Loucy (cell line): ENCODE measurements around the gene CAMTA1.

Experiments
- H2AFZ ChIP-seq: fragments of 200-600 bp; sonication (generic); 2 replicates; pipeline ENCODE4 v1.6.0; 2016; ENCODE audit warnings: antibody characterized with exemption, mild to moderate bottlenecking, low read length, moderate library complexity
- H3F3A ChIP-seq: fragments of 200-600 bp; 2 replicates; pipeline ENCODE4 v1.6.0; 2016; ENCODE audit warnings: antibody characterized with exemption, low read depth, mild to moderate bottlenecking
- H3K27me3 ChIP-seq: fragments of 200-600 bp; sonication (generic); 2 replicates; pipeline ENCODE4 v1.6.1; 2014; ENCODE audit warnings: low read length, mild to moderate bottlenecking; ENCODE audit not compliant: insufficient read depth, poor library complexity, severe bottlenecking
- H3K36me3 ChIP-seq: fragments of 200-600 bp; sonication (generic); 2 replicates; pipeline ENCODE4 v1.6.1; 2016; ENCODE audit warnings: low read length; ENCODE audit not compliant: insufficient read depth
- H3K4me1 ChIP-seq: fragments of 200-600 bp; sonication (generic); 2 replicates; pipeline ENCODE4 v1.5.1; 2014; ENCODE audit warnings: low read length, mild to moderate bottlenecking; ENCODE audit not compliant: insufficient read depth, poor library complexity, severe bottlenecking
- H3K4me2 ChIP-seq: fragments of 200-600 bp; sonication (generic); 2 replicates; pipeline ENCODE4 v1.6.0; 2014; ENCODE audit warnings: antibody characterized with exemption, low read length, low read depth, mild to moderate bottlenecking; ENCODE audit not compliant: poor library complexity, severe bottlenecking
- H3K4me3 ChIP-seq: fragments of 200-600 bp; sonication (generic); 2 replicates; pipeline ENCODE4 v1.5.1; 2014; ENCODE audit warnings: low read length, mild to moderate bottlenecking, mixed read lengths; ENCODE audit not compliant: poor library complexity, severe bottlenecking
- H3K79me2 ChIP-seq: fragments of 200-600 bp; sonication (generic); 2 replicates; pipeline ENCODE4 v1.6.1; 2014; ENCODE audit warnings: low read length; ENCODE audit not compliant: insufficient read depth
- H3K9ac ChIP-seq: fragments of 200-600 bp; sonication (generic); 2 replicates; pipeline ENCODE4 v1.6.0; 2014; ENCODE audit warnings: mild to moderate bottlenecking, low read depth, low read length, moderate library complexity; ENCODE audit not compliant: poor library complexity, severe bottlenecking
- H3K9me2 ChIP-seq: fragments of 200-600 bp; sonication (generic); replicated peaks from 2 replicates; pipeline ENCODE4 v1.6.1; 2016; ENCODE audit warnings: low read depth, low read length, mixed read lengths
- H3K9me3 ChIP-seq: fragments of 200-600 bp; sonication (generic); 2 replicates; pipeline ENCODE4 v1.6.1; 2014; ENCODE audit warnings: mild to moderate bottlenecking, antibody characterized with exemption, low read length, low read depth; ENCODE audit not compliant: insufficient read depth
- H4K20me1 ChIP-seq: fragments of 200-600 bp; sonication (generic); 2 replicates; pipeline ENCODE4 v1.6.0; 2014; ENCODE audit warnings: antibody characterized with exemption, low read length, mild to moderate bottlenecking; ENCODE audit not compliant: insufficient read depth, poor library complexity, severe bottlenecking
- CTCF ChIP-seq: fragments of 200-600 bp; sonication (generic); conservative IDR thresholded peaks from 2 replicates; pipeline ENCODE4 v1.5.1; 2014; ENCODE audit warnings: mild to moderate bottlenecking, antibody characterized with exemption, low read length
- EZH2phosphoT487 ChIP-seq: fragments of 200-600 bp; IDR thresholded peaks from 2 replicates; pipeline ENCODE4 v1.6.1; 2018; ENCODE audit warnings: antibody characterized with exemption, mild to moderate bottlenecking, moderate library complexity, borderline replicate concordance

Gene CAMTA1

GRCh38 chr1:7094086-7094485 lies 308.8 kb downstream of the CAMTA1 start:
- Histone ChIP-seq H3K9ac (no peak overlapping the region), H3K27me3 (no peaks in the 10 kb centered on the region), H3K4me3 (no peak overlapping the region), H3K36me3 (no peaks in the 10 kb centered on the region), H2AFZ (no peak overlapping the region), H3F3A (no peaks in the 10 kb centered on the region), H4K20me1 (no peaks in the 10 kb centered on the region), H3K9me3 (no peaks in the 10 kb centered on the region), H3K79me2 (no peaks in the 10 kb centered on the region), H3K9me2 (no peaks in the 10 kb centered on the region), H3K4me2 (no peak overlapping the region), H3K4me1 (no peaks in the 10 kb centered on the region)
- TF ChIP-seq CTCF (no peak), EZH2phosphoT487 (no peak)

GRCh38 chr1:7094509-7094908 lies 309.3 kb downstream of the CAMTA1 start:
- H3K9me3 ChIP-seq, result no peaks in the 10 kb centered on the region
- H3K4me2 ChIP-seq, result no peak overlapping the region
- H4K20me1 ChIP-seq, result no peaks in the 10 kb centered on the region
- H3K79me2 ChIP-seq, result no peaks in the 10 kb centered on the region
- H3F3A ChIP-seq, result no peaks in the 10 kb centered on the region
- no peaks in the 10 kb centered on the region for H3K9me2 ChIP-seq
- H3K4me3 ChIP-seq, result no peak overlapping the region
- H2AFZ ChIP-seq, result no peak overlapping the region
- no peaks in the 10 kb centered on the region for H3K27me3 ChIP-seq
- no peaks in the 10 kb centered on the region for H3K4me1 ChIP-seq
- no peak overlapping the region for H3K9ac ChIP-seq
- TF ChIP-seq CTCF (no peak), EZH2phosphoT487 (no peak)
- H3K36me3 ChIP-seq, result no peaks in the 10 kb centered on the region

GRCh38 chr1:7095343-7095964 lies 310.2 kb downstream of the CAMTA1 start:
- Histone ChIP-seq H3K4me1 (no peaks in the 10 kb centered on the region), H3K36me3 (no peaks in the 10 kb centered on the region), H3K27me3 (no peaks in the 10 kb centered on the region), H3F3A (no peaks in the 10 kb centered on the region), H3K9me3 (no peaks in the 10 kb centered on the region), H4K20me1 (no peaks in the 10 kb centered on the region), H3K9me2 (no peaks in the 10 kb centered on the region), H3K4me2 (no peak overlapping the region), H3K79me2 (no peaks in the 10 kb centered on the region), H3K9ac (no peak overlapping the region), H2AFZ (no peak overlapping the region), H3K4me3 (no peak overlapping the region)
- no peak for TF ChIP-seq CTCF
- TF ChIP-seq EZH2phosphoT487, result no peak
